H7 (cell line): ENCODE results near the gene MEX3B. TPM values are rescaled to one million over a fixed set of nuclear protein-coding genes. Genes with fewer than 3 reads are reported as not detected.
A peak's percentile ranks its signal among the peaks of the same experiment; 100 is the strongest.

Source experiments
- DNase-seq: peaks from one replicate; pipeline ENCODE4 v3.0.0; 2012
- H3K27me3 ChIP-seq: 2 replicates; pipeline ENCODE4 v1.6.0; 2011; ENCODE audit warnings: mild to moderate bottlenecking, low read length; ENCODE audit not compliant: control insufficient read depth, insufficient read depth
- H3K36me3 ChIP-seq: replicated peaks from 2 replicates; pipeline ENCODE4 v1.5.1; 2011; ENCODE audit warnings: low read length; ENCODE audit not compliant: control insufficient read depth, insufficient read depth
- H3K4me3 ChIP-seq: 2 replicates; pipeline ENCODE4 v1.5.1; 2011; ENCODE audit warnings: low read depth, mild to moderate bottlenecking, control low read depth, low read length, moderate library complexity; ENCODE audit not compliant: insufficient read depth
- total RNA-seq: library from RNA; depleted of rRNA; stranded (reverse); fragments of >200 nt; shearing (Covaris generic); gene quantifications from 2 replicates; pipeline ENCODE4 v1.2.3, GENCODE V29; 2014

Gene MEX3B
- total RNA-seq, 1 experiment from 2014 or later: 9.9 TPM

- no peaks in the 10 kb centered on the region for H3K36me3 ChIP-seq
Observed at GRCh38 chr15:82060817-82061216, 15.0 kb upstream of the MEX3B start.

GRCh38 chr15:82058517-82059204 is 12.8 kb upstream of the MEX3B start:
- Histone ChIP-seq H3K27me3 (peaks cover 35% of the 10 kb centered on the region), H3K4me3 (peak overlapping the region; percentile 16; the same call in 1 of the 2 replicates), H3K36me3 (no peaks in the 10 kb centered on the region)
- peak; percentile 53 for DNase-seq

More at GRCh38 chr15:82060817-82061216, 15.0 kb upstream of the MEX3B start:
- peaks cover 45% of the 10 kb centered on the region for H3K27me3 ChIP-seq
- no peak for DNase-seq
- no peak overlapping the region for H3K4me3 ChIP-seq

GRCh38 chr15:82058026-82058425 is 12.2 kb upstream of the MEX3B start:
- H3K4me3 ChIP-seq: peak overlapping the region; percentile 16; the same call in 1 of the 2 replicates
- H3K27me3 ChIP-seq: peaks cover 34% of the 10 kb centered on the region
- peak; percentile 67 for DNase-seq
- no peaks in the 10 kb centered on the region for H3K36me3 ChIP-seq

DNA sequence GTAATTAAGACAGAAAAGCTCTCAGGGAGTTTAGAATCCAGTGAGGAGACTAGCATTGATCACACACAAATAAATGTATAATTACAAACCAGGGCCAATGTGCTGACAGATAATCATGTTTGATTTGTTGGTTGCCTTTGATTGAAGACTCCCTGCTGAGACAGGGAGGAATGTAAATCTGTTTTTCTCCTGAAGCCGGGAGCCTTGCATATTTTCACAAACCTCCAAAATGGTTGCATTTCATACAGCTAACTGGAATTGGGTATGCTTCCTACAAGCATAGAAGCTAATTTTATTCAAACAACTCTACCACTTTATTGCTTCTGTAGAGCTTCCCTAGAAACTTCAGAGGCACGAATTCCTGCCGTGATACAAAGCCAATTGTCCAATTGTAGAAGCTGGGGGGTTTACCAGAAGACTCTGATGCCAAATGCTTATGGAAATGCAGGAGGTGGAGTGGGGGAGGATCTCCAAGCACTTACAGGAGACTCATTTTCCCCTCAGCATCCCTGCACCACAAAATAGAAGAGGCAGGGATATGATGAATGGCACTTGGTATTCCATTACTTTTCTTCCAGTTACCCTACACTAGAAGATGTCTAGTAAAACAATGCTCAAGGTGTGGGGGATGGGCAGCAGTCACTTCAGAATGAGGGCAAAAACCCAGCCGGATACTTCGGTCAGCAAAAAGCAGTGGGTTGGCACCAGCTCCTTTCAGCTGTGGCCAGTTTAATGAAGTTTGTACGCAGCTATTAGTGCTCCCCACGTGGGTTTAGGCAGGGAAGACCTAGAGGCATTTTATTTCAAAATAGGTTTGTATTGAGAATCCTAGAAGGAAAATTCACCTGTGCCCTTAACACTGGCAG is 11.4 kb upstream of the MEX3B start:
- DNase-seq: peak; percentile 70
- peaks cover 30% of the 10 kb centered on the region for H3K27me3 ChIP-seq

GRCh38 chr15:82052751-82053150 is 6.9 kb upstream of the MEX3B start:
- Histone ChIP-seq H3K36me3 (no peaks in the 10 kb centered on the region), H3K4me3 (no peak overlapping the region), H3K27me3 (peaks cover 26% of the 10 kb centered on the region)
- DNase-seq: no peak

More for the DNA sequence above, 11.4 kb upstream of the MEX3B start:
- peak overlapping the region; percentile 16; the same call in 1 of the 2 replicates for H3K4me3 ChIP-seq
- H3K36me3 ChIP-seq: no peaks in the 10 kb centered on the region

DNA sequence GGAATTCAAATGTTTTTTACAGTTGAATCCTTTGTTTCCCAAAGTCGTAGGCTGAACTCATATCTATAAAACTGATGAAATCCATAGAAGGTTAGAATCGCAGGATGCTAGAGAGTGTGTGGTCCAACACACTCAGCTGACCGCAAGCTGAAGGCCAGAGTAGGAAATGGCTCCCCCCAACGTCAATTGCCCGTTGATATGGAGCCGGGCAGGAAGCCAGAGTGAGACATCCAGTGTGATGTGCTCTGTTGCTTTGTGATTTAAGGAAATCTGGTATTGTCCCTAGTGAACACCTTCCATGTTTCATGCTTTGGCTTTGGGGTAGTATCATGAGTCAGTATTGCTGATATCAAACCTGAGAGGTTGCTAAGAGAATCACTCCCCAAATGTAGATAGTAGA is 5.8 kb upstream of the MEX3B start:
- no peak for DNase-seq
- Histone ChIP-seq H3K4me3 (no peak overlapping the region), H3K27me3 (peaks cover 21% of the 10 kb centered on the region), H3K36me3 (no peaks in the 10 kb centered on the region)

- DNase-seq: no peak
- Histone ChIP-seq H3K27me3 (peaks cover 26% of the 10 kb centered on the region), H3K4me3 (no peak overlapping the region), H3K36me3 (no peaks in the 10 kb centered on the region)
Observed at GRCh38 chr15:82048811-82049210, 3.0 kb upstream of the MEX3B start.

GRCh38 chr15:82047453-82048400 is 1.9 kb upstream of the MEX3B start:
- Histone ChIP-seq H3K36me3 (no peaks in the 10 kb centered on the region), H3K4me3 (peak overlapping the region; percentile 69), H3K27me3 (peaks cover 37% of the 10 kb centered on the region)
- DNase-seq: peak; percentile 66

- Histone ChIP-seq H3K4me3 (peak overlapping the region; percentile 69), H3K27me3 (peaks cover 42% of the 10 kb centered on the region), H3K36me3 (no peaks in the 10 kb centered on the region)
- DNase-seq: peak; percentile 99
Observed at GRCh38 chr15:82046666-82047452, 1.0 kb upstream of the MEX3B start.

DNA sequence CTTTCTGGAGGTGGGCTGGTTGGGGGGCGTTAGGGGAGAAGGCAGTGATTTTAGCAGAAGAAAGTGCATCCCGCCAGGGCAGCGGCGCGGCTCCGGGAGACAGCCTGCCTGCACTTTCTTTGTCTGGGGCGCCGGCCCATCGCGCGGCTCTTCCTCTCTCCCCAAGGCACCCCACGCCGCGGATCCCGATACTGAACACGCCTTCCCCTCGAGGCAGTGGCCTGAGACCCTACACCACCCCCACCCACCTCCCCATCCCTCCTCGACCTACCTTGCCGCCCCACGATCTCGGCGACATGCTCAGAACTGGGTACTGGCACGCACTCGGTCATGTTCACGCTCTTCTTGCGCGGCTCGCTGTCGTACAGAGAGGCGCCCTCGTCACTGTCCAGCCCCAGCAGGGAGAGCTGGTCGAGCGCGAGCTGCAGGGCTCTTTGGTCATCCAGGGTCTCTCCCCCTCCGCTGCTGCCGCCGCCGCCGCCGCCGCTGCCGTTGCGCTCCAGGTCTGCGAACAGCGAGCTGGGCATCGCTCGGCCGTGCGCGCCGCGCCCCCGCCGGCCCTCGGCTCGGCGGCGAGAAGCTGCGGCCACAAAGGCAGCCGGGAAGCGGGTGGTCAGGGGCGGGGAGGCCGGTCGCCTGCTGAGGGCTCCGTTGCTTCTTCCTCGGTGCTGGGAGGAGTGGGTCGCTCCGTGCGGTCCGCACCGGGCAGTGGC is 483 bp downstream of the MEX3B start:
- peak; percentile 79 for DNase-seq
- Histone ChIP-seq H3K27me3 (peaks cover 42% of the 10 kb centered on the region), H3K4me3 (peak overlapping the region; percentile 92), H3K36me3 (no peaks in the 10 kb centered on the region)

- no peaks in the 10 kb centered on the region for H3K36me3 ChIP-seq
- peaks cover 37% of the 10 kb centered on the region for H3K27me3 ChIP-seq
- peak; percentile 91 for DNase-seq
- peak overlapping the region; percentile 92 for H3K4me3 ChIP-seq
Observed at GRCh38 chr15:82044373-82045178, 1.2 kb downstream of the MEX3B start.

DNA sequence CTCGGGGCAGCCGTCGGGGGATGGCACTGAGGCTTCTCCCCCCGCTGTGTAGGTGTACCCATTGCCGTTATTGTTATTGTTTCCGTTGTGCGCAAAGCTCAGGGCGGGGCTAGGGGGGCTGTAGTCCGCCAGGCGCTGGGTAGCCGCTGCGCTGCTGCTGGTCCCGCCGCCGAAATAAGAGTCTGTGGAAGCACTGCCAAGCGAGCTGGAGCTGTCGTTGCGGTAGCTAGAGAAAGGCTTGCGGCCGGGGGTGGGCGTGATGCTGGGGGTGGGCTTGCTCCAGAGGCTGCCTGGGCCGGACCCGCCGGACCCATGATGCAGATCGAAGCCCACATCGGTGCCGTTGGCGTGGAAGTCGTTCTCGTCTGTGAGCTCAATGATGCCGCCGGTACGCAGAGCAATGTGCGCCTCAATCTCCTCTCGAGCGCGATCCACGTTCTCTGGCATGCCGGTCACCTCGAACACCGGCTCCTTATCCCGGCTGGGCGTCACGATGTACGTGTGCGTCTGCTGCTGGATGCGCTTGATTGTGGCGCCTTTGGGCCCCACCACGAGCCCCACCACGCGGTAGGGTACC is 1.9 kb downstream of the MEX3B start:
- H3K27me3 ChIP-seq: peaks cover 33% of the 10 kb centered on the region
- peak; percentile 76 for DNase-seq
- H3K36me3 ChIP-seq: no peaks in the 10 kb centered on the region
- peak overlapping the region; percentile 92 for H3K4me3 ChIP-seq
